HepG2 (cell line): ENCODE data around the gene MAFB. TPM values are rescaled to one million over a fixed set of nuclear protein-coding genes. Genes with fewer than 3 reads are reported as not detected.

ENCODE experiments used
- ATAC-seq: fragments of 200-7000 bp; cut with Tn5 transposase; 3 replicates; pipeline ENCODE4 v1.9.1; 2020; ENCODE audit warnings: mild to moderate bottlenecking, moderate library complexity
- BruUV-seq: library from RNA; stranded (reverse); fragments of 400-500 nt; replicated peaks from 2 replicates; lab custom pipeline; 2021; lab: Mats Ljungman, UMichigan
- CTCF ChIA-PET: fragments of 300-600 bp; formaldehyde crosslinking; extraction: SDS; loops from one replicate; lab custom pipeline; 2021; ENCODE audit warnings: low total read pairs, inconsistent platforms, low intra/inter-chr PET ratio; lab: Yijun Ruan, JAX
- POLR2A ChIA-PET: fragments of 350-600 bp; sonication (Branson Sonifier 250); formaldehyde crosslinking; loops from one replicate; lab custom pipeline; 2020; ENCODE audit warnings: antibody characterized with exemption, inconsistent platforms; lab: Yijun Ruan, JAX
- DNase-seq: peaks from one replicate; pipeline ENCODE4 v3.0.0-alpha.2; 2015; ENCODE audit warnings: low spot score
- FAIRE-seq: peaks from 3 replicates; lab custom pipeline; 2011; peaks lifted over from hg19 to GRCh38; lab: Jason Lieb, UNC
- H2AFZ ChIP-seq: one replicate; pipeline ENCODE4 v1.6.1; 2011; ENCODE audit warnings: low read length, inconsistent platforms
- H3K27ac ChIP-seq: fragments of 300-600 bp; 3 replicates; pipeline ENCODE4 v1.8.0; 2011; ENCODE audit warnings: mixed run types, mild to moderate bottlenecking, mixed read lengths, low read length, inconsistent platforms; ENCODE audit not compliant: insufficient read depth; ENCODE audit errors: extremely low read length
- H3K27me3 ChIP-seq, 2 experiments: fragments of 200-600 bp in 1 of 2; 2 replicates in 1 of 2; 3 replicates in 1 of 2; pipeline versions ENCODE4 v1.6.0 to v1.8.0; 2011; ENCODE audit warnings: low read length in 2 of 2, mild to moderate bottlenecking in 2 of 2, moderate library complexity in 2 of 2, inconsistent platforms in 1 of 2; ENCODE audit not compliant: insufficient read depth in 2 of 2, control insufficient read depth in 1 of 2
- H3K36me3 ChIP-seq, 2 experiments: fragments of 200-600 bp in 1 of 2; replicated peaks in 1 of 2; 2 replicates in 1 of 2; 3 replicates in 1 of 2; pipeline versions ENCODE4 v1.5.1 to v1.8.0; 2011; ENCODE audit warnings: low read length in 2 of 2, inconsistent platforms in 1 of 2; ENCODE audit not compliant: insufficient read depth in 2 of 2, control insufficient read depth in 1 of 2
- H3K4me1 ChIP-seq: 2 replicates; pipeline ENCODE4 v1.5.1; 2012; ENCODE audit warnings: low read length, inconsistent platforms; ENCODE audit not compliant: insufficient read depth
- H3K4me2 ChIP-seq: 2 replicates; pipeline ENCODE4 v1.6.0; 2011; ENCODE audit warnings: low read depth, low read length, inconsistent platforms
- H3K4me3 ChIP-seq, 3 experiments: fragments of 200-600 bp in 1 of 3; sonication (generic), shearing (Covaris generic) in 1 of 3; replicated peaks in 1 of 3; 2 replicates each; pipeline ENCODE4 v1.5.1; 2011 to 2016; ENCODE audit warnings: low read length in 3 of 3, inconsistent platforms in 2 of 3, low read depth in 2 of 3, mild to moderate bottlenecking in 2 of 3, control low read depth in 1 of 3, mixed read lengths in 1 of 3; ENCODE audit not compliant: insufficient read depth in 1 of 3
- H3K79me2 ChIP-seq: one replicate; pipeline ENCODE4 v1.6.1; 2011; ENCODE audit warnings: low read length, inconsistent platforms; ENCODE audit not compliant: insufficient read depth
- H3K9ac ChIP-seq: 2 replicates; pipeline ENCODE4 v1.6.0; 2011; ENCODE audit warnings: mild to moderate bottlenecking, low read depth, low read length, inconsistent platforms; ENCODE audit not compliant: insufficient read depth
- H3K9me3 ChIP-seq: 2 replicates; pipeline ENCODE4 v1.5.1; 2012; ENCODE audit warnings: mild to moderate bottlenecking, low read length
- H4K20me1 ChIP-seq: 2 replicates; pipeline ENCODE4 v1.6.0; 2011; ENCODE audit warnings: inconsistent platforms, mild to moderate bottlenecking, low read length, moderate library complexity; ENCODE audit not compliant: insufficient read depth
- HNF4G ChIP-seq, 2 experiments: sonication (generic) in 1 of 2; formaldehyde crosslinking in 1 of 2; IDR thresholded peaks; 2 replicates each; pipeline versions ENCODE4 v1.4.0 to v1.6.1; 2011 to 2020; ENCODE audit warnings: borderline replicate concordance in 2 of 2, low read depth in 2 of 2, mild to moderate bottlenecking in 2 of 2, low read length in 1 of 2, missing genetic modification reagents in 1 of 2, moderate library complexity in 1 of 2
- HNRNPLL ChIP-seq: fragments of 200-400 bp; formaldehyde crosslinking; IDR thresholded peaks from 2 replicates; pipeline ENCODE4 v1.6.1; 2017; ENCODE audit warnings: mild to moderate bottlenecking, low read depth, low read length; ENCODE audit not compliant: poor library complexity, severe bottlenecking
- HOXA3 ChIP-seq: sonication (generic); formaldehyde crosslinking; IDR thresholded peaks from 2 replicates; pipeline ENCODE4 v1.5.0; 2020; ENCODE audit warnings: missing genetic modification reagents
- KLF15 ChIP-seq: sonication (generic); formaldehyde crosslinking; IDR thresholded peaks from 2 replicates; pipeline ENCODE4 v1.8.1; 2023; ENCODE audit warnings: borderline replicate concordance, mild to moderate bottlenecking, inconsistent platforms, missing genetic modification reagents, mixed read lengths
- ZNF224 ChIP-seq: sonication (generic); formaldehyde crosslinking; IDR thresholded peaks from 2 replicates; pipeline ENCODE4 v1.5.0; 2020; ENCODE audit warnings: mild to moderate bottlenecking, missing genetic modification reagents
- ZNF354B ChIP-seq: sonication (generic); formaldehyde crosslinking; IDR thresholded peaks from 2 replicates; pipeline ENCODE4 v1.8.0; 2022; ENCODE audit warnings: mild to moderate bottlenecking, missing genetic modification reagents
- ZNF577 ChIP-seq: sonication (generic); formaldehyde crosslinking; IDR thresholded peaks from 2 replicates; pipeline ENCODE4 v1.4.0; 2020; ENCODE audit warnings: mild to moderate bottlenecking, low read depth, missing genetic modification reagents, borderline replicate concordance
- ZNF747 ChIP-seq: sonication (generic); formaldehyde crosslinking; IDR thresholded peaks from 2 replicates; pipeline ENCODE4 v1.8.1; 2023; ENCODE audit warnings: missing genetic modification reagents, mild to moderate bottlenecking, borderline replicate concordance
- WGBS: methylation state at CpG from one replicate; pipeline ENCODE4 v1.1.6; 2017; ENCODE audit warnings: low lambda C conversion rate; 5-methylcytosine and 5-hydroxymethylcytosine counted together
- in situ Hi-C: cut with HindIII; loops from 2 replicates; pipeline ENCODE4 v1.10.0; 2017; ENCODE audit warnings: low pct_unique_long_range_greater_than_20kb; ENCODE audit not compliant: extremely low pct_ligation_motif_present
- intact Hi-C: fragments of 100-400 bp; cut with micrococcal nuclease; formaldehyde crosslinking; loops from one replicate; pipeline ENCODE4 v1.10.0; 2022; ENCODE audit not compliant: unreplicated experiment
- polyA plus RNA-seq, 8 experiments: library from polyadenylated mRNA; depleted of rRNA in 3 of 8; stranded (reverse) in 7 of 8; unstranded in 1 of 8; fragments of >200 nt; fragmentation: Illumina TruSeq in 4 of 8; extraction: Trizol in 4 of 8; gene quantifications; 2 replicates each; pipeline versions ENCODE4 v1.2.1 to v1.2.3, GENCODE V29; 2011 to 2016; ENCODE audit warnings: low read depth in 4 of 8, missing spikeins in 1 of 8, mixed read lengths in 1 of 8; ENCODE audit not compliant: insufficient read depth in 1 of 8
- total RNA-seq, 5 experiments: library from RNA; depleted of rRNA; stranded (reverse); fragments of >200 nt; fragmentation: Illumina TruSeq; extraction: Trizol; gene quantifications; 2 replicates each; pipeline ENCODE4 v1.2.3, GENCODE V29; 2016; ENCODE audit warnings: low read depth in 1 of 5
- TF ChIP-seq, protein P1 (sequence below): sonication (generic); formaldehyde crosslinking; IDR thresholded peaks from 2 replicates; pipeline ENCODE4 v1.5.0; 2020; ENCODE audit warnings: mild to moderate bottlenecking, missing genetic modification reagents, borderline replicate concordance
- TF ChIP-seq, protein P2 (sequence below): sonication (generic); formaldehyde crosslinking; conservative IDR thresholded peaks from 2 replicates; pipeline ENCODE4 v1.8.0; 2022; ENCODE audit warnings: missing genetic modification reagents
- TF ChIP-seq, protein P3 (sequence below): sonication (generic); formaldehyde crosslinking; IDR thresholded peaks from 2 replicates; pipeline ENCODE4 v1.4.0; 2020; ENCODE audit warnings: mild to moderate bottlenecking, missing genetic modification reagents, borderline replicate concordance

Gene MAFB
- total and polyA plus RNA-seq, 2 of the 13 experiments (the other 11 are each of a cell fraction or from before 2014, with no cell fraction given), result 0.08 to 0.11 TPM

DNA sequence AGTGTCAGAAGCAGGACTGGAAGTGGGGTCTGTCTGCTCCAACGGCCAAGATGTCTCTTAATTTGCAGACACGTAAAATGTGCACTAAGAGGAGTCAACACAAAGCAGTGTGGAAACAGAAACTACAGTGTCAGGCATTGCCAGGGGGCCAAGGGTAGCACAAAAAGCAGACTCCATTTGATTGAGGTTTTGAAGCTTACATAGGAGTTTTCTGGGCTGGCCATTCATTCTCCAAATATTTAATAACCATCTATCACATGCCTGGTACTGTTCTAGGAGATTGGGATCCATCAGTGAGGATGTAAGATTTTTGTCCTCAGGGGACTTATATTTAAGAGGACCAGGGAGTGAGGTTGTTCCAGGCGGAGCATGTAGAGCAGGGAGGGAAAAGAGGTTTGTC is 29.5 kb downstream of the MAFB start (continued):
- TF ChIP-seq ZNF747 (CRISPR knock-in tag) (no peak), ZNF224 (CRISPR knock-in tag) (no peak), KLF15 (CRISPR knock-in tag) (no peak), HNF4G (IDR thresholded peaks at IDR 0.05; ENCODE audit: borderline replicate concordance, low read depth, low read length) (no peak), HNF4G (CRISPR knock-in tag; IDR thresholded peaks at IDR 0.05; ENCODE audit: borderline replicate concordance, low read depth) (no peak), HNRNPLL (no peak), HOXA3 (CRISPR knock-in tag) (no peak)
- TF ChIP-seq, protein P1, sequence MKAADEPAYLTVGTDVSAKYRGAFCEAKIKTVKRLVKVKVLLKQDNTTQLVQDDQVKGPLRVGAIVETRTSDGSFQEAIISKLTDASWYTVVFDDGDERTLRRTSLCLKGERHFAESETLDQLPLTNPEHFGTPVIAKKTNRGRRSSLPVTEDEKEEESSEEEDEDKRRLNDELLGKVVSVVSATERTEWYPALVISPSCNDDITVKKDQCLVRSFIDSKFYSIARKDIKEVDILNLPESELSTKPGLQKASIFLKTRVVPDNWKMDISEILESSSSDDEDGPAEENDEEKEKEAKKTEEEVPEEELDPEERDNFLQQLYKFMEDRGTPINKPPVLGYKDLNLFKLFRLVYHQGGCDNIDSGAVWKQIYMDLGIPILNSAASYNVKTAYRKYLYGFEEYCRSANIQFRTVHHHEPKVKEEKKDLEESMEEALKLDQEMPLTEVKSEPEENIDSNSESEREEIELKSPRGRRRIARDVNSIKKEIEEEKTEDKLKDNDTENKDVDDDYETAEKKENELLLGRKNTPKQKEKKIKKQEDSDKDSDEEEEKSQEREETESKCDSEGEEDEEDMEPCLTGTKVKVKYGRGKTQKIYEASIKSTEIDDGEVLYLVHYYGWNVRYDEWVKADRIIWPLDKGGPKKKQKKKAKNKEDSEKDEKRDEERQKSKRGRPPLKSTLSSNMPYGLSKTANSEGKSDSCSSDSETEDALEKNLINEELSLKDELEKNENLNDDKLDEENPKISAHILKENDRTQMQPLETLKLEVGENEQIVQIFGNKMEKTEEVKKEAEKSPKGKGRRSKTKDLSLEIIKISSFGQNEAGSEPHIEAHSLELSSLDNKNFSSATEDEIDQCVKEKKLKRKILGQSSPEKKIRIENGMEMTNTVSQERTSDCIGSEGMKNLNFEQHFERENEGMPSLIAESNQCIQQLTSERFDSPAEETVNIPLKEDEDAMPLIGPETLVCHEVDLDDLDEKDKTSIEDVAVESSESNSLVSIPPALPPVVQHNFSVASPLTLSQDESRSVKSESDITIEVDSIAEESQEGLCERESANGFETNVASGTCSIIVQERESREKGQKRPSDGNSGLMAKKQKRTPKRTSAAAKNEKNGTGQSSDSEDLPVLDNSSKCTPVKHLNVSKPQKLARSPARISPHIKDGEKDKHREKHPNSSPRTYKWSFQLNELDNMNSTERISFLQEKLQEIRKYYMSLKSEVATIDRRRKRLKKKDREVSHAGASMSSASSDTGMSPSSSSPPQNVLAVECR (CRISPR knock-in tag), result no peak

DNA sequence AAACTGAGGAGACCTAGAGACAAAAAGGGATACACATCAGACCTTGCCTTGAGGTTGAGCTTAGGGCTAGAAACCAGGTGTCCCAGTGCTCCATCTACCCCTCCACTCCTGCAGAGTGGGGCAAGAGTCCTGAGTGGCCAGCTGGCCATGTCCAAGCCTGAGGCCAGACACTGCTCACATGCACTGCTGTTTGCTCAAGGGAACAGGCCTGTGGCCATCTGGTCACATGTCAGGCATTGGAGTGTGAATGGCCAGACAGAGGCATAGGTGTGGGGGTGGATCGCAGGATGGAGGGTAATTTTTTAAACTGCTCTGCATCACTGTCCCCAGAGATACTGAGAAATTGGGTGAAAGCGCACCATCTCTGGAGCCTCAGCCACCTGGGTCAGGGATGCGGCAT is 30.5 kb downstream of the MAFB start:
- in situ Hi-C loops (no loop called here), intact Hi-C loops (no loop called here)
- ATAC-seq (no peak), FAIRE-seq (no peak), DNase-seq (no peak)
- H3K4me1 ChIP-seq, result peaks cover 13% of the 10 kb centered on the region; the same call in 1 of the 2 replicates
- no peak overlapping the region for H3K27ac ChIP-seq
- ChIA-PET CTCF (no interaction called here), POLR2A (no interaction called here)
- no peaks in the 10 kb centered on the region for H3K27me3 ChIP-seq
- no TSS peak for BruUV-seq
- no peak overlapping the region for H3K9ac ChIP-seq
- H4K20me1 ChIP-seq, result no peaks in the 10 kb centered on the region
- H3K79me2 ChIP-seq, result no peaks in the 10 kb centered on the region
- no peaks in the 10 kb centered on the region for H3K9me3 ChIP-seq
- no peaks in the 10 kb centered on the region for H3K36me3 ChIP-seq
- 67% methylated on average over 3 of the region's 3 CpGs for WGBS
- H3K4me2 ChIP-seq, result no peak overlapping the region
- H2AFZ ChIP-seq, result no peak overlapping the region
- no peak overlapping the region for H3K4me3 ChIP-seq
- TF ChIP-seq ZNF577 (CRISPR knock-in tag) (no peak), ZNF354B (no peak)
- TF ChIP-seq, protein P2, sequence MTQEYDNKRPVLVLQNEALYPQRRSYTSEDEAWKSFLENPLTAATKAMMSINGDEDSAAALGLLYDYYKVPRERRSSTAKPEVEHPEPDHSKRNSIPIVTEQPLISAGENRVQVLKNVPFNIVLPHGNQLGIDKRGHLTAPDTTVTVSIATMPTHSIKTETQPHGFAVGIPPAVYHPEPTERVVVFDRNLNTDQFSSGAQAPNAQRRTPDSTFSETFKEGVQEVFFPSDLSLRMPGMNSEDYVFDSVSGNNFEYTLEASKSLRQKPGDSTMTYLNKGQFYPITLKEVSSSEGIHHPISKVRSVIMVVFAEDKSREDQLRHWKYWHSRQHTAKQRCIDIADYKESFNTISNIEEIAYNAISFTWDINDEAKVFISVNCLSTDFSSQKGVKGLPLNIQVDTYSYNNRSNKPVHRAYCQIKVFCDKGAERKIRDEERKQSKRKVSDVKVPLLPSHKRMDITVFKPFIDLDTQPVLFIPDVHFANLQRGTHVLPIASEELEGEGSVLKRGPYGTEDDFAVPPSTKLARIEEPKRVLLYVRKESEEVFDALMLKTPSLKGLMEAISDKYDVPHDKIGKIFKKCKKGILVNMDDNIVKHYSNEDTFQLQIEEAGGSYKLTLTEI, result no peak
- TF ChIP-seq, protein P3, sequence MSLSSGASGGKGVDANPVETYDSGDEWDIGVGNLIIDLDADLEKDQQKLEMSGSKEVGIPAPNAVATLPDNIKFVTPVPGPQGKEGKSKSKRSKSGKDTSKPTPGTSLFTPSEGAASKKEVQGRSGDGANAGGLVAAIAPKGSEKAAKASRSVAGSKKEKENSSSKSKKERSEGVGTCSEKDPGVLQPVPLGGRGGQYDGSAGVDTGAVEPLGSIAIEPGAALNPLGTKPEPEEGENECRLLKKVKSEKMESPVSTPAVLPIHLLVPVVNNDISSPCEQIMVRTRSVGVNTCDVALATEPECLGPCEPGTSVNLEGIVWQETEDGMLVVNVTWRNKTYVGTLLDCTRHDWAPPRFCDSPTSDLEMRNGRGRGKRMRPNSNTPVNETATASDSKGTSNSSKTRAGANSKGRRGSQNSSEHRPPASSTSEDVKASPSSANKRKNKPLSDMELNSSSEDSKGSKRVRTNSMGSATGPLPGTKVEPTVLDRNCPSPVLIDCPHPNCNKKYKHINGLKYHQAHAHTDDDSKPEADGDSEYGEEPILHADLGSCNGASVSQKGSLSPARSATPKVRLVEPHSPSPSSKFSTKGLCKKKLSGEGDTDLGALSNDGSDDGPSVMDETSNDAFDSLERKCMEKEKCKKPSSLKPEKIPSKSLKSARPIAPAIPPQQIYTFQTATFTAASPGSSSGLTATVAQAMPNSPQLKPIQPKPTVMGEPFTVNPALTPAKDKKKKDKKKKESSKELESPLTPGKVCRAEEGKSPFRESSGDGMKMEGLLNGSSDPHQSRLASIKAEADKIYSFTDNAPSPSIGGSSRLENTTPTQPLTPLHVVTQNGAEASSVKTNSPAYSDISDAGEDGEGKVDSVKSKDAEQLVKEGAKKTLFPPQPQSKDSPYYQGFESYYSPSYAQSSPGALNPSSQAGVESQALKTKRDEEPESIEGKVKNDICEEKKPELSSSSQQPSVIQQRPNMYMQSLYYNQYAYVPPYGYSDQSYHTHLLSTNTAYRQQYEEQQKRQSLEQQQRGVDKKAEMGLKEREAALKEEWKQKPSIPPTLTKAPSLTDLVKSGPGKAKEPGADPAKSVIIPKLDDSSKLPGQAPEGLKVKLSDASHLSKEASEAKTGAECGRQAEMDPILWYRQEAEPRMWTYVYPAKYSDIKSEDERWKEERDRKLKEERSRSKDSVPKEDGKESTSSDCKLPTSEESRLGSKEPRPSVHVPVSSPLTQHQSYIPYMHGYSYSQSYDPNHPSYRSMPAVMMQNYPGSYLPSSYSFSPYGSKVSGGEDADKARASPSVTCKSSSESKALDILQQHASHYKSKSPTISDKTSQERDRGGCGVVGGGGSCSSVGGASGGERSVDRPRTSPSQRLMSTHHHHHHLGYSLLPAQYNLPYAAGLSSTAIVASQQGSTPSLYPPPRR (CRISPR knock-in tag), result no peak
